GM10266 (cell line): ENCODE measurements around the gene OR51L1.

Experiments used
- DNase-seq: peaks from one replicate; pipeline ENCODE4 v3.0.0; 2012; ENCODE audit errors: extremely low spot score
- TF ChIP-seq, protein P1 (sequence below): IDR thresholded peaks from 2 replicates; pipeline ENCODE4 v1.5.1; 2012; ENCODE audit warnings: mild to moderate bottlenecking, low read depth; ENCODE audit not compliant: control insufficient read depth, insufficient read depth; ENCODE audit errors: missing control alignments

The OR51L1 gene

GRCh38 chr11:5046226-5046625 is 51.6 kb downstream of the OR51L1 start, which contains the start of gene OR52J3:
OR52J3 (plus strand) TSS chr11:5046526; CDS start chr11:5046526, 0 bp downstream.
- no peak for DNase-seq
- TF ChIP-seq, protein P1, sequence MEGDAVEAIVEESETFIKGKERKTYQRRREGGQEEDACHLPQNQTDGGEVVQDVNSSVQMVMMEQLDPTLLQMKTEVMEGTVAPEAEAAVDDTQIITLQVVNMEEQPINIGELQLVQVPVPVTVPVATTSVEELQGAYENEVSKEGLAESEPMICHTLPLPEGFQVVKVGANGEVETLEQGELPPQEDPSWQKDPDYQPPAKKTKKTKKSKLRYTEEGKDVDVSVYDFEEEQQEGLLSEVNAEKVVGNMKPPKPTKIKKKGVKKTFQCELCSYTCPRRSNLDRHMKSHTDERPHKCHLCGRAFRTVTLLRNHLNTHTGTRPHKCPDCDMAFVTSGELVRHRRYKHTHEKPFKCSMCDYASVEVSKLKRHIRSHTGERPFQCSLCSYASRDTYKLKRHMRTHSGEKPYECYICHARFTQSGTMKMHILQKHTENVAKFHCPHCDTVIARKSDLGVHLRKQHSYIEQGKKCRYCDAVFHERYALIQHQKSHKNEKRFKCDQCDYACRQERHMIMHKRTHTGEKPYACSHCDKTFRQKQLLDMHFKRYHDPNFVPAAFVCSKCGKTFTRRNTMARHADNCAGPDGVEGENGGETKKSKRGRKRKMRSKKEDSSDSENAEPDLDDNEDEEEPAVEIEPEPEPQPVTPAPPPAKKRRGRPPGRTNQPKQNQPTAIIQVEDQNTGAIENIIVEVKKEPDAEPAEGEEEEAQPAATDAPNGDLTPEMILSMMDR = no peak

DNA sequence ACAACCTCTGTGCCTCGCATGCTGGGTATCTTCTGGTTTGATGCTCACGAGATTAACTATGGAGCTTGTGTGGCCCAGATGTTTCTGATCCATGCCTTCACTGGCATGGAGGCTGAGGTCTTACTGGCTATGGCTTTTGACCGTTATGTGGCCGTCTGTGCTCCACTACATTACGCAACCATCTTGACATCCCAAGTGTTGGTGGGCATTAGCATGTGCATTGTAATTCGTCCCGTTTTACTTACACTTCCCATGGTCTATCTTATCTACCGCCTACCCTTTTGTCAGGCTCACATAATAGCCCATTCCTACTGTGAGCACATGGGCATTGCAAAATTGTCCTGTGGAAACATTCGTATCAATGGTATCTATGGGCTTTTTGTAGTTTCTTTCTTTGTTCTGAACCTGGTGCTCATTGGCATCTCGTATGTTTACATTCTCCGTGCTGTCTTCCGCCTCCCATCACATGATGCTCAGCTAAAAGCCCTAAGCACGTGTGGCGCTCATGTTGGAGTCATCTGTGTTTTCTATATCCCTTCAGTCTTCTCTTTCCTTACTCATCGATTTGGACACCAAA is 52.2 kb downstream of the OR51L1 start:
- TF ChIP-seq, protein P1 = no peak
- DNase-seq = no peak
